Keratinocyte (primary cell): ENCODE results near the gene PRADC1. TPM values are rescaled to one million over a fixed set of nuclear protein-coding genes. Genes with fewer than 3 reads are reported as not detected.

Experiments
- DNase-seq: peaks from one replicate; pipeline ENCODE4 v3.0.0-alpha.2; 2011; ENCODE audit warnings: low read depth, missing footprints, low spot score
- FAIRE-seq: peaks from 2 replicates; lab custom pipeline; 2011; peaks lifted over from hg19 to GRCh38; lab: Jason Lieb, UNC
- H2AFZ ChIP-seq: 2 replicates; pipeline ENCODE4 v1.6.0; 2012; ENCODE audit warnings: low read length, control low read depth, inconsistent platforms; ENCODE audit not compliant: control insufficient read depth
- H3K27ac ChIP-seq: 2 replicates; pipeline ENCODE4 v1.5.1; 2011; ENCODE audit warnings: low read length; ENCODE audit not compliant: control insufficient read depth, insufficient read depth
- H3K27me3 ChIP-seq: 3 replicates; pipeline ENCODE4 v1.6.0; 2011; ENCODE audit warnings: low read length; ENCODE audit not compliant: control insufficient read depth, insufficient read depth; ENCODE audit errors: extremely low read depth
- H3K36me3 ChIP-seq, 2 experiments: 2 replicates in 1 of 2; 3 replicates in 1 of 2; pipeline ENCODE4 v1.5.1; 2011; ENCODE audit warnings: low read length in 2 of 2, mild to moderate bottlenecking in 1 of 2; ENCODE audit not compliant: control insufficient read depth in 2 of 2, insufficient read depth in 2 of 2; ENCODE audit errors: extremely low read depth in 1 of 2
- H3K4me1 ChIP-seq: 3 replicates; pipeline ENCODE4 v1.5.1; 2011; ENCODE audit warnings: low read length; ENCODE audit not compliant: control insufficient read depth, insufficient read depth; ENCODE audit errors: extremely low read depth
- H3K4me2 ChIP-seq: 3 replicates; pipeline ENCODE4 v1.6.0; 2011; ENCODE audit warnings: low read depth, low read length; ENCODE audit not compliant: control insufficient read depth, insufficient read depth; ENCODE audit errors: extremely low read depth
- H3K4me3 ChIP-seq, 3 experiments: fragments of 200-600 bp in 1 of 3; sonication (generic) in 1 of 3; 2 replicates in 2 of 3; 3 replicates in 1 of 3; pipeline ENCODE4 v1.5.1; 2011 to 2016; ENCODE audit warnings: low read length in 3 of 3, mild to moderate bottlenecking in 3 of 3, control low read depth in 2 of 3, inconsistent platforms in 1 of 3, low read depth in 1 of 3, mixed read lengths in 1 of 3, mixed run types in 1 of 3, moderate library complexity in 1 of 3; ENCODE audit not compliant: control insufficient read depth in 2 of 3, insufficient read depth in 2 of 3; ENCODE audit errors: extremely low read depth in 1 of 3
- H3K79me2 ChIP-seq: 2 replicates; pipeline ENCODE4 v1.6.0; 2012; ENCODE audit warnings: low read length; ENCODE audit not compliant: control insufficient read depth, insufficient read depth
- H3K9ac ChIP-seq: 3 replicates; pipeline ENCODE4 v1.6.0; 2011; ENCODE audit warnings: low read length; ENCODE audit not compliant: control insufficient read depth, insufficient read depth; ENCODE audit errors: extremely low read depth
- H3K9me1 ChIP-seq: 3 replicates; pipeline ENCODE4 v1.6.0; 2011; ENCODE audit warnings: low read length; ENCODE audit not compliant: control insufficient read depth, insufficient read depth; ENCODE audit errors: extremely low read depth
- H3K9me3 ChIP-seq: 2 replicates; pipeline ENCODE4 v1.5.1; 2012; ENCODE audit warnings: low read depth, low read length; ENCODE audit not compliant: control insufficient read depth
- H4K20me1 ChIP-seq: 3 replicates; pipeline ENCODE4 v1.6.0; 2011; ENCODE audit warnings: low read length; ENCODE audit not compliant: control insufficient read depth, insufficient read depth; ENCODE audit errors: extremely low read depth
- EZH2 ChIP-seq: IDR thresholded peaks from one replicate; pipeline ENCODE4 v1.6.1; 2012; ENCODE audit warnings: inconsistent platforms, mild to moderate bottlenecking, low read length, moderate library complexity
- dilution Hi-C: fragments of 300-500 bp; cut with MboI; formaldehyde crosslinking; loops from one replicate; pipeline ENCODE4 v1.7.0; 2020; ENCODE audit warnings: low sequenced_read_pairs; ENCODE audit not compliant: extremely low pct_ligation_motif_present
- polyA plus RNA-seq, 5 experiments: library from polyadenylated mRNA; depleted of rRNA in 3 of 5; stranded (reverse) in 3 of 5; stranded (forward) in 1 of 5; unstranded in 1 of 5; fragments of >200 nt; gene quantifications; 1 replicate in 1 of 5; 2 replicates in 3 of 5; 3 replicates in 1 of 5; pipeline versions ENCODE4 v1.2.1 to v1.2.3, GENCODE V29; 2011 to 2012; ENCODE audit warnings: missing spikeins in 2 of 5, low read depth in 1 of 5, low replicate concordance in 1 of 5
- TF ChIP-seq, protein P1 (sequence below), 3 experiments: IDR thresholded peaks in 1 of 3; conservative IDR thresholded peaks in 1 of 3; optimal IDR thresholded peaks in 1 of 3; 2 replicates in 2 of 3; 3 replicates in 1 of 3; pipeline versions ENCODE3 to v1.5.1; 2011; ENCODE audit warnings: low read length in 3 of 3, mild to moderate bottlenecking in 3 of 3, moderate library complexity in 2 of 3, control low read depth in 1 of 3, inconsistent platforms in 1 of 3; ENCODE audit not compliant: insufficient read depth in 2 of 3; ENCODE audit errors: extremely low read depth in 1 of 3

Gene PRADC1
- polyA plus RNA-seq, 1 donor (not counting 4 experiments of a cell fraction or from before 2014, with no cell fraction given) = 8.2 TPM

DNA sequence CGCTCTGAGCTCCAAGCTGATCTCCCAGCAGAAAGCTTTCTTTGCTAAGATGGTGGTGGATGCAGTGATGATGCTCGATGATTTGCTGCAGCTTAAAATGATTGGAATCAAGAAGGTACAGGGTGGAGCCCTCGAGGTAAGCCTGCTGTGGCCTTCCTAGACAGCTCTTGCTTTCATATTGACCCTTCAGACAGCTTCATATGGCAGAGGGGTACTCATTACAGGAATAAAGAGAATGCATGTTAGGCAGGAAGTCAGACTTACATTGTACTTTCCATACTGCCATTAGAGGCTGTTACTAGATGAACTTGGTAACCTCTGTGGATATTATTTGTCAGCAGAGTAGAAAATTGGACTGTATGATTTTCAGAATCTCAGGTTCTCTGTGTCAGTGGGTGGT is 11.5 kb upstream of the PRADC1 start:
- Histone ChIP-seq H3K27ac (no peak overlapping the region), H3K79me2 (peaks cover 38% of the 10 kb centered on the region), H3K9me3 (no peaks in the 10 kb centered on the region), H3K4me3 (no peak overlapping the region), H2AFZ (no peak overlapping the region), H3K27me3 (no peaks in the 10 kb centered on the region), H3K4me2 (no peak overlapping the region), H4K20me1 (peaks cover 36% of the 10 kb centered on the region), H3K9me1 (peaks cover 7% of the 10 kb centered on the region), H3K36me3 (peaks cover 46 to 61% of the 10 kb centered on the region in 2 experiments), H3K9ac (no peak overlapping the region), H3K4me1 (peaks cover 21% of the 10 kb centered on the region)
- DNase-seq (no peak), FAIRE-seq (no peak)
- TF ChIP-seq EZH2 = no peak
- TF ChIP-seq, protein P1, sequence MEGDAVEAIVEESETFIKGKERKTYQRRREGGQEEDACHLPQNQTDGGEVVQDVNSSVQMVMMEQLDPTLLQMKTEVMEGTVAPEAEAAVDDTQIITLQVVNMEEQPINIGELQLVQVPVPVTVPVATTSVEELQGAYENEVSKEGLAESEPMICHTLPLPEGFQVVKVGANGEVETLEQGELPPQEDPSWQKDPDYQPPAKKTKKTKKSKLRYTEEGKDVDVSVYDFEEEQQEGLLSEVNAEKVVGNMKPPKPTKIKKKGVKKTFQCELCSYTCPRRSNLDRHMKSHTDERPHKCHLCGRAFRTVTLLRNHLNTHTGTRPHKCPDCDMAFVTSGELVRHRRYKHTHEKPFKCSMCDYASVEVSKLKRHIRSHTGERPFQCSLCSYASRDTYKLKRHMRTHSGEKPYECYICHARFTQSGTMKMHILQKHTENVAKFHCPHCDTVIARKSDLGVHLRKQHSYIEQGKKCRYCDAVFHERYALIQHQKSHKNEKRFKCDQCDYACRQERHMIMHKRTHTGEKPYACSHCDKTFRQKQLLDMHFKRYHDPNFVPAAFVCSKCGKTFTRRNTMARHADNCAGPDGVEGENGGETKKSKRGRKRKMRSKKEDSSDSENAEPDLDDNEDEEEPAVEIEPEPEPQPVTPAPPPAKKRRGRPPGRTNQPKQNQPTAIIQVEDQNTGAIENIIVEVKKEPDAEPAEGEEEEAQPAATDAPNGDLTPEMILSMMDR (optimal IDR thresholded peaks at IDR 0.05 in 1 of 3, IDR thresholded peaks at IDR 0.05 in 1 of 3, conservative IDR thresholded peaks at IDR 0.05 in 1 of 3; ENCODE audit: extremely low read depth in 1 of 3, insufficient read depth in 2 of 3, low read length in 3 of 3) = no peak
- dilution Hi-C loops = no loop called here

DNA sequence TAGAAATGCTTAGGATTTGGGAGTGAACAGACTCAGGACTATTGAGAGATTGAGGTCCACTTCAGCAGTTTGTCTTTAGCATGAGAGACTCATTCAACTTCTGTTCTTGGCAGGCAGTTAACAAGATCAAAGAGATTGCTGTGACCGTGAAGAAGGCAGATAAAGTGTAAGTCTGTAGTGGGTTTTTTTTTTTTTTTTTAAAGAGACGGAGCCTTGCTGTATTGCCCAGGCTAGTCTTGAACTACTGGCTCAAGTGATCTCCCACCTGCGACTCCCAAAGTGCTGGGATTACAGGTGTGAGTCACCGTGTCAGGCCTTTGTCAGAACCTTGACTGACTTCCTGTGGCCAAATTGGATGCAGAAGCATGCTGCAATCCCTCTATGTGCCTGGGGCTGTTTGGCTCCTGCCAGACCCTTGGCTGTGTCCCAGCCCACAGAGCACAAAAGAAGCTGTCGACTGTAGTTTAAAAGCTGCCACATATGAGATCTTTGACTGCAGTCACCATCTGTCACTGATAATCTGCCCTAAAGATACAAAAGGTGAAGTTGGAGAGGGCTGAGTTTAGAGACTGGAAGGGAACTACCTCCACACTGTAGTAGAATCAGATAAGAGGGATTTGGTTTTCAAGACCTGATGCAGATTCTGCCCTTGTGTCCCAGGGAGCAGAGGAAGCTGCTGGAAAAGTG is 11.0 kb upstream of the PRADC1 start:
- Histone ChIP-seq H3K4me2 (no peak overlapping the region), H2AFZ (no peak overlapping the region), H4K20me1 (peaks cover 40% of the 10 kb centered on the region), H3K9me3 (no peaks in the 10 kb centered on the region), H3K79me2 (peaks cover 44% of the 10 kb centered on the region), H3K4me3 (no peak overlapping the region), H3K27me3 (no peaks in the 10 kb centered on the region), H3K27ac (peak overlapping the region; percentile 17), H3K36me3 (peaks cover 45 to 60% of the 10 kb centered on the region in 2 experiments), H3K9me1 (peaks cover 9% of the 10 kb centered on the region), H3K4me1 (peaks cover 26% of the 10 kb centered on the region), H3K9ac (no peak overlapping the region)
- TF ChIP-seq, protein P1 (optimal IDR thresholded peaks at IDR 0.05 in 1 of 3, IDR thresholded peaks at IDR 0.05 in 1 of 3, conservative IDR thresholded peaks at IDR 0.05 in 1 of 3; ENCODE audit: extremely low read depth in 1 of 3, insufficient read depth in 2 of 3, low read length in 3 of 3) = no peak
- TF ChIP-seq EZH2 = no peak
- dilution Hi-C loops = no loop called here
- FAIRE-seq (peak; percentile 99), DNase-seq (peak; percentile 45)
